GM12872 (cell line): ENCODE data around the gene ARFGAP1.

Experiments
- CTCF ChIP-seq: IDR thresholded peaks from 3 replicates; pipeline ENCODE4 v1.5.1; 2011; ENCODE audit warnings: low read depth, mild to moderate bottlenecking, low read length, moderate library complexity; ENCODE audit not compliant: insufficient read depth

ARFGAP1 gene

GRCh38 chr20:63330084-63330760 is 57.6 kb downstream of the ARFGAP1 start:
- no peak for TF ChIP-seq CTCF

- TF ChIP-seq CTCF, result no peak
Measured at GRCh38 chr20:63330940-63331339, 58.3 kb downstream of the ARFGAP1 start.

GRCh38 chr20:63331741-63332400 is 59.3 kb downstream of the ARFGAP1 start:
- TF ChIP-seq CTCF, result no peak

GRCh38 chr20:63332488-63333240 is 60.1 kb downstream of the ARFGAP1 start:
- no peak for TF ChIP-seq CTCF

GRCh38 chr20:63333241-63333836 is 60.7 kb downstream of the ARFGAP1 start:
- TF ChIP-seq CTCF, result no peak

- no peak for TF ChIP-seq CTCF
Measured at GRCh38 chr20:63334356-63334755, 61.7 kb downstream of the ARFGAP1 start.

- TF ChIP-seq CTCF, result no peak
Measured at GRCh38 chr20:63335711-63336110, 63.1 kb downstream of the ARFGAP1 start.
